HG02973 (cell line): ENCODE results near the gene TMEFF1.
A peak's percentile ranks its signal among the peaks of the same experiment; 100 is the strongest.

Source experiments
- ATAC-seq: cut with Tn5 transposase; IDR thresholded peaks from one replicate; pipeline ENCODE4 v1.9.1; 2021; ENCODE audit warnings: moderate library complexity; ENCODE audit not compliant: unreplicated experiment

The TMEFF1 gene

GRCh38 chr9:100567856-100568255, 94.9 kb downstream of the TMEFF1 start:
- no peak for ATAC-seq

GRCh38 chr9:100573655-100574260, 100.8 kb downstream of the TMEFF1 start:
- ATAC-seq, result no peak

- ATAC-seq, result no peak
These were observed 102.1 kb downstream of the TMEFF1 start for GRCh38 chr9:100575006-100575405.

- no peak for ATAC-seq
These were observed 102.9 kb downstream of the TMEFF1 start for GRCh38 chr9:100575765-100576386.

GRCh38 chr9:100577776-100578448, 105.0 kb downstream of the TMEFF1 start, which contains the start of gene CAVIN4:
TSS of gene CAVIN4 (plus strand) at chr9:100578079. CDS start at chr9:100578144, 65 bp downstream.
- no peak for ATAC-seq

GRCh38 chr9:100578610-100579009, 105.7 kb downstream of the TMEFF1 start:
- ATAC-seq, result no peak

- no peak for ATAC-seq
These were observed 106.7 kb downstream of the TMEFF1 start for GRCh38 chr9:100579665-100580064.

- no peak for ATAC-seq
These were observed 107.3 kb downstream of the TMEFF1 start for GRCh38 chr9:100580257-100580656.

GRCh38 chr9:100581081-100581480, 108.1 kb downstream of the TMEFF1 start:
- ATAC-seq, result no peak

- no peak for ATAC-seq
These were observed 108.7 kb downstream of the TMEFF1 start for GRCh38 chr9:100581661-100582060.

- ATAC-seq, result no peak
These were observed 110.3 kb downstream of the TMEFF1 start for GRCh38 chr9:100583014-100583802.

- ATAC-seq, result no peak
These were observed 112.0 kb downstream of the TMEFF1 start for GRCh38 chr9:100584951-100585350.

GRCh38 chr9:100586093-100586492, 113.1 kb downstream of the TMEFF1 start:
- ATAC-seq, result no peak

GRCh38 chr9:100587375-100587774, 114.4 kb downstream of the TMEFF1 start:
- ATAC-seq, result no peak

GRCh38 chr9:100589582-100589981, 116.6 kb downstream of the TMEFF1 start:
- ATAC-seq, result no peak

- ATAC-seq, result no peak
These were observed 117.5 kb downstream of the TMEFF1 start for GRCh38 chr9:100590481-100590880.

- no peak for ATAC-seq
These were observed 118.2 kb downstream of the TMEFF1 start for GRCh38 chr9:100591139-100591538.

- ATAC-seq, result no peak
These were observed 118.9 kb downstream of the TMEFF1 start for GRCh38 chr9:100591639-100592412.

GRCh38 chr9:100595391-100596199, 122.6 kb downstream of the TMEFF1 start:
- ATAC-seq, result peak; percentile 48

GRCh38 chr9:100597236-100597635, 124.3 kb downstream of the TMEFF1 start:
- ATAC-seq, result no peak
